SKM-1 treated with dmso at 0.1 percent for 144 hours (cell line): ENCODE results near the gene ANKS1B.
"Not testable (repeated sequence)": the region's sequence is repeated elsewhere in the genome, so short reads cannot be mapped to it uniquely, and the experiment has no call there.

ENCODE experiments used
- DNase-seq: peaks from one replicate; lab custom pipeline; 2025; ENCODE audit not compliant: unreplicated experiment; lab: John Stamatoyannopoulos, UW

Gene ANKS1B

DNA sequence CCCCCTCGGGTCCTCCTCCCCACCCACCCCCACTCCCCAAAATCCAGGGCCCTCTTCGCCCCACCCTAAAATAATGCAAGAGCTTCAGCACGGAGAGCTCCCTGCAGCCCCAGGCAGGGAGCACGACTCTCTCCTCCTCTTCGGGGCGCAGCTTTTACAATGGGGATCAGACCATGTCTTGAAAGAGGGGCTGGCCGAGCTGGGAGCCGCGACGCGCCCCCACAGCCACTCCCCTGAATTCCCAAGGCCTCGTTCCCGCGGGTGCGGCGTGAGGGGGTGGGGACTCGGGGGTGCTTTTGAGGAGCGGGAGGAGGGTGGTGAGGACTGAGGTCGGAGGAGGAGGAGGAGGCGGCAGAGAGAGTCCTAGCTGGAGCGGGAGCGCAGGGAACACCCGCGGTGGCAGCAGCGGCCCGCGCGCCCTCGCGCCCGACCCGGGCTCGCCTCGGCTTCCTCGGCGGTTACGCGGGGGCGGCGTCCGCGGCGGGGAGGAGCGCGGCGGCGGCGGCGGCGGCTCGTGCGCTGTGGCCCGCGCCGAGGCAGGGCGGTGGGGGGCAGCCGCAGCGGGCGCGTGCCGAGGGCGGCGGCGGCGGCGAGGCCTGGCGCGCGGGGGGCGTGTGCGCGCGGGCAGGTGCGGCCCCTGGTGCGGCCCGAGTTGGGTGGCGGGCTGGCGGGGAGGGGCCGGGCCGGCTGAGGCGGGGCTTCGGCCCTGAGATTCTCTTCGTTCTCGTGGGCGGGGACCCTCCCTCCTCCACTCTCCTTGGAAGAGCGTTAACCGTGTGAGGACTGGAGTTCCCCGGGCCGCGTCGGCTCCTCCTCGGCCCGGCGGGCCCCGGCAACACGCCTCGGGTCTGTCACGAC, at the start of gene ANKS1B:
ANKS1B (minus strand) TSS at position 666 of the 858 bp plus-strand sequence. CDS start 699 bp downstream, outside the sequence.
- DNase-seq, result peak; percentile 10

DNA sequence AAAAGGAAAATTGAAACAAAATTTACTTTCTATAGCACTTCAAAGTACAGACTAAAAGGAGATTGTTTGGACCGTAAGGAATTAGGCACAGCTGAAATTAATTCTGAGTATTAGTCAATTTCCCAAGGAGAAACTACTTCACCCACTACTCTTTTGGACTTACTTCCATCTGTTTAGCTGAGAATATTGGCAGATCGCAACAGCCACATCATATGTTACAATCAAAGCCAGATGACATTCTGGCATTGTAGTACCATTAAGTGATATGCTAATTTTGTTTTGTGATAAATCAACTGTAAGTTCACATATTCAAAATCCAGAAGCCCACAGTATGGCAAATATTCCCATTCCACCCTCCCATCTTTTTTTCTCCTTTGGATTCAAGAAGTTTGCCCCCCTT, 47.1 kb upstream of the ANKS1B start:
- DNase-seq, result no peak

GRCh38 chr12:100027671-100028070, 42.9 kb upstream of the ANKS1B start:
- DNase-seq, result no peak

DNA sequence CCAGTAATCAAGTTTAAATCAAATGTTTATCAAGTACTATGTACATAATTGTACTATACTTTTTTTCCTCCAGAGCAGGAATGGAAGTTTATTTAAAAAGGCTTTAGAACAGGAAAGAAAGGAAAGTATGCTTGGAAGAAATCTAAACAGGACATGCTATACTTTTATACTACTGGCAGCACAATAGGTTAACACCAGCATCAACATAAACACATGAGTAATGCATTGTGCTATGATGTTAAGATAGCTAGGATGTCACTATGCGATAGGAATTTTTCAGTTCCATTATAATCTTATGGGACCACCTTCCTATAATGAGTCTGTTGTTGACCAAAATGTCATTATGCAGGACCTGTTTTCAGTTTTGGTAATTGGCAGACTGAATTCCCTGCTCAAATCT, 41.5 kb upstream of the ANKS1B start:
- DNase-seq, result no peak

DNA sequence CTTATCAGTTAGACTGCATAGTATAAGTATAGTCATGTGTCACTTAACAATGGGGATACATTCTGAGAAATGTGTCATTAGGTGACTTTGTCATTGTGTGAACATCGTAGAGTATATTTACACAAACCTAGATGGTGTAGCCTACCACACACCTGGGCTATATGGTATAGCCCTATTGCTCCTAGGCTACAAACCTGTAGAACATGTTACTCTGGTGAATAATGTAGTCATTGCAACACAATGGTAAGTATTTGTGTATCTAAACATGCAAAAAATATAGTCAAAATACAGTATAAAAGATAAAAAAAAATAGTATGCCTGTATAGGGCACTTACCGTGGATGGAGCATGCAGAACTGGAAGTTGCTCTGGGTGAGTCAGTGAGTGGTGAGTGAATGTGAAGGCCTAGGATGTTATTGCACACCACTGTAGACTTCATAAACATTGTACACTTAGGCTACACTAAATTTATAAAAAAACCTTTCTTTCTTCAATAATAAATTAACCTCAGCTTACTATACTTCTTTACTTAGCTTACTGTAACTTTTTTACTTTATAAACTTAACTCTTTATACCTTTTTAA, 40.3 kb upstream of the ANKS1B start:
- no peak for DNase-seq

DNA sequence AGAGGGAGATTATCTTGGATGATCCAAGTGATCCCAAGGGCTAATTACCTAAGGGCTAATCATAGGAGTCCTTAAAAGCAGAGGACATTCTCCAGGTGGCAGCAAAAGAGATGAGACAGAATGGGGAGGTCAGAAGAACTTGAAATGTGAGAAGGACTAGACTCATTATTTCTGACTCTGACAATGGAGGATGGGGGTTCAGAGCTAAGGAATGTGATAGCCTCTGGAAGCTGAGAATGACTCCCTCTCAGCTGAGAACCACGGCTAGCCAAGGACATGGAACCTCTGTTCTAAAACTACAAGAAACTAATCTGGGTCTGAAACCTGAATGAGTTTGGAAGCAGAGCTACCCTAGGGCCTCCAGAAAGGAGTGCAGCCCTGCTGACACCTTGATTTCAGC, 35.6 kb upstream of the ANKS1B start:
- no peak for DNase-seq

GRCh38 chr12:100017056-100017455, 32.3 kb upstream of the ANKS1B start:
- DNase-seq, result no peak

DNA sequence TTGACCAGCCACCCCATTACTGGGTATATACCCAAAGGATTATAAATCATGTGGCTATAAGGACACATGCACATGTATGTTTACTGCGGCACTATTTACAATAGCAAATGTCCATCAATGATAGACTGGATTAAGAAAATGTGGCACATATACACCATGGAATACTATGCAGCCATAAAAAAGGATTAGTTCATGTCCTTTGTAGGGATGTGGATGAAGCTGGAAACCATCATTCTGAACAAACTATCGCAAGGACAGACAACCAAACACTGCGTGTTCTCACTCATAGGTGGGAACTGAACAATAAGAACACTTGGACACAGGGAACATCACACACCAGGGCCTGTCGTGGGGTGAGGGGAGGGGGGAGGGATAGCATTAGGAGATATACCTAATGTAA, 31.6 kb upstream of the ANKS1B start:
- DNase-seq, result not testable (repeated sequence)

- peak; percentile 13 for DNase-seq
These were observed 21.1 kb upstream of the ANKS1B start for GRCh38 chr12:100005846-100006245.

- no peak for DNase-seq
These were observed 13.1 kb upstream of the ANKS1B start for GRCh38 chr12:99997806-99998205.

DNA sequence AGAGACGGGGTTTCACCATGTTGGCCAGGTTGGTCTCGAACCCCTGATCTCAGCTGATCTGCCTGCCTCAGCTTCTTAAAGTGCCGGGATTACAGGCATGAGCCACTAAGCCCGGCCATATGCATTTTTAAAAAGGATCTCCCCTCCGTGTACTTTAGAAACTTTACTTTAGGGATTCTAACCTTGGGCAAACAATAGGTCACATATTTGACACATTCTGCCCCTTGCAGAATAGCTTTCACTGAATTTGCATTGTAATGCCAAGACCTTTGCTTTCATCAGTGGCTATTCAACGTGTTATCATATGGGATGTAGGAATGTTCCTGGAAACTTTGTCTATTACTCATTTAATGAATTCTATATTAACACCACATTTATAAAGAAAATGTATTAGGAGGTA, 11.4 kb upstream of the ANKS1B start:
- no peak for DNase-seq

GRCh38 chr12:99985631-99986030, 895 bp upstream of the ANKS1B start:
- DNase-seq, result no peak

GRCh38 chr12:99985129-99985570, 414 bp upstream of the ANKS1B start:
- no peak for DNase-seq

DNA sequence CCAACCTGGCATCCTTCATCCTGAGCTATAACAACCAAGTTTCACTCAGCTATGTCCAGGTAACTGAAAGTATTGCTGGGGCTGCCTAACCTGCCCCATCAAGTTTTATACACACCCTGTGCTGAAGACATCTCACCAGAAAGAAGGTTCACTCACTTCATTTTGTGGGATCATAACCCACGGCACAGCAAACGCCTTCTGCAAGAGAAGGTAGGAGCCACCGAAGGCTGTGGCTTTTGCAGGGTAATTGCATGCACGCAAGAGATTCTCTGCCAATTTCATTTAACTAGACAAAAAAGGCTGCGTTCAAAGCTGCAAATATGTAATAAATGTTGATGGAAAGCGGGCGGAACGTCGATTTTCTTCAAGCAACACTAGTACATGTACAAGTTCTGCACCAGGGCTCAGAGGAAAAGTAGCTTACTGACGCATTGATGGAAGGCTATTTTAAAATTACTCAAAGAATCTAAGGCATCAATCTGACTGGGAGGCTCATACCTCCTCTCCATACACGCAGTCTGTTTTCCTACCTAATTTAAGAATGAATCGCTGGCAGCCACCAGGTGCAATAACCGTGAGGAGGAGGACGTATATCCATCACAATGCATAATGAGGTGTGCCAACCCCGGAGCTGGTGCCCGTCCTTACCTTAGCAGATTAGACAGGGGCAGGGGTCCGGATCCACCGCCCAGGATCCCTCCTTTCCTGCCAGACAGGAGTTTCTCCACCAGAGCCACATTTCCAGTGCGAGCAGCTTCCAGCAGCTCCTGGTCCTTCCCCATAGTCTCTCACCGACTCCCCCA, 1.1 kb downstream of the ANKS1B start:
- DNase-seq, result no peak

DNA sequence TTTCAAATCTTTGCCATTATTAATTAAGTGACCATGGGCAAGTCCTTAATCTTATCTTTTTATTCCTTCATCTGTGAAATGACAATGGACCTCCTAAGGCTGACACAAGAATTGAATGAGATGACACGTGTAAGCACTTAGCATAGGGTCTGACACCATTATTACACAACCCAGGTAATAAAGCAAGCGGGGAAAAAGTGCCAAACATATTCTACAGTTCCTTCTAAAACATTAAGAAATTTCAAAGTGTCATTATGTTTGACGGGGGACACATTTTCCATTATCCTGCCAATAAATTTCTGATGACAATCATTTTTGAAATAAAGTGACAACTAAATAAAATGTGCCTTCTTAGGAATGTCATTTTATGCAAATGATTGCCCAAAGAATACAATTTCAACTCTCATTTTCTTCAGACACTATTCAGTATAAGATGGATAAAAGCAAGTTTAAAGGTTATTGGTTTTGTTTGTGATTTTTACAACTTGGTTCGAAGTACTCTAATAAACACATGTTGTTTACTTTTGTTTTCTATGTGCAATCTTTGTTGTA, 3.0 kb downstream of the ANKS1B start:
- DNase-seq, result no peak

DNA sequence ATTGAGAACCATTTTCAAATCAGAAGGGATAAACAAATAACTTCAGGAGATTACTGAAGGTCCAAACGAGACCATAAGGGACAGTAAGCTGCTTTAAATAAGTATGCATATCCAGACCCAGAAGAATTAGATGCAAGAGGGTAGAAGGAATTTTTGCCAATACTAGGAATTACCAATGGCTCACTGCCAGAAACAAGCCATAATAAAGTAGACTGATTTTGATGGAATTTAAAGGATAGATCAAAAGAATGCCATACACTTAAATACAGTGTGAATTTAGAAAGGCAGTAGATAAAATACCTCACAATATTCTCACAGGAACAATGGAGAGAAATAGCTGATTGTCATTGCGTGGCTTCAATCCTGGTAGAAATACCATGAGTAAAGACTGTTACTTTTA, 5.3 kb downstream of the ANKS1B start:
- DNase-seq, result no peak

DNA sequence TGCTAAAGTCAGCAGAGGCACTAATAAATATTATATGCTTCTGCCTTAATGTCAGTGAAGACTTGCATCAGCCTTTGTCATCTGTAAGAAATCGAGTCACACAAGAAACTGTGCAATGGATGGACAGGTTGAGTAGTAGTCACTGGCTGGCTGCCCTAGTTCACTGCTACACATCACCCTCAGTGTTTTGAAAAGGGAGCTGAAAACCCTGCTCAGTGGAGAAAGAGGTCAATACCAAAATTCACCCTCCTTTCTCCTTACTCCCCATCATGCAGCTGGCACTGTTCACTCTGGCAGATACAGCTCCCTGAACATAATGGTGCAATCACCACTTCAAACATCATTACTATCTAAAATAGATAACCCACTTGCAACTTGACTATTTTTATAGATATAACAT, 6.6 kb downstream of the ANKS1B start:
- no peak for DNase-seq

- DNase-seq, result no peak
These were observed 7.2 kb downstream of the ANKS1B start for GRCh38 chr12:99977550-99977949.

- no peak for DNase-seq
These were observed 8.0 kb downstream of the ANKS1B start for GRCh38 chr12:99976762-99977161.

DNA sequence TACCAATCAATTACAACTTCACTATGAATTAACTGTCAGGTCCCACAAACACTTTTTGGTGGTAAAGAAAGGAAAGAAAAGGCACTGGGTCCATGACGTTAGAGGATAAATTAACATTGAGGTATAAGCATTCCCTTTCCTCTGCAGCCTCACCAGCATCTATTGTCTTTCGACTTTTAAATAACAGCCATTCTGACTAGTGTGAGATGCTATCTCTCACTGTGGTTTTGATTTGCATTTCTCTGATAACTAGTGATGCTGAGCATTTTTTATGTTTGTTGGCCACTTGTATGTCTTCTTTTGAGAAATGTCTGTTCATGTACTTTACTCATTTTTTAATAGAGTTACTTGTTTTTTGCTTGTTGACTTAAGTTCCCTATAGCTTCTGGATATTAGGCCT, 9.4 kb downstream of the ANKS1B start:
- DNase-seq, result no peak

DNA sequence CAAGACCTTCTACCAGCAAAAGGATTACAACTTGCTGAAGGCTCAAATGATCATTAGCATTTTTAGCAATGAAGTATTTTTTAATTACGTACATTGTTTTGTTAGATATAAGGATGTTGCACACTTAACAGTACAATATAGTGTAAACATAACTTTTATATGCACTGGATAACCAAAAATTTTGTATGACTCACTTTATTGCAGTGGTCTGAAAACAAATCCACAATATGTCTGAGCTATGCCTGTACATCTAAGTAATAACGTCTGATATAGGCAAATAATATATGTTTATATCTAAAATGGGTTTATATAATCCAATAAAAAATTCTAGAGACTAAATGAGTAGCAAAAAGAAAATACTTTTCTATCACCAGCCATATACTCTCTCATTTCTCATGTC, 10.6 kb downstream of the ANKS1B start:
- DNase-seq, result no peak
